ENCODE measurements around the gene BRD3OS. TPM values are rescaled to one million over a fixed set of nuclear protein-coding genes. Genes with fewer than 3 reads are reported as not detected.

Gene BRD3OS
- total and polyA plus RNA-seq, 2 of the 4 experiments (the other 2 are of a cell fraction): 15.8 to 20.7 TPM

DNA sequence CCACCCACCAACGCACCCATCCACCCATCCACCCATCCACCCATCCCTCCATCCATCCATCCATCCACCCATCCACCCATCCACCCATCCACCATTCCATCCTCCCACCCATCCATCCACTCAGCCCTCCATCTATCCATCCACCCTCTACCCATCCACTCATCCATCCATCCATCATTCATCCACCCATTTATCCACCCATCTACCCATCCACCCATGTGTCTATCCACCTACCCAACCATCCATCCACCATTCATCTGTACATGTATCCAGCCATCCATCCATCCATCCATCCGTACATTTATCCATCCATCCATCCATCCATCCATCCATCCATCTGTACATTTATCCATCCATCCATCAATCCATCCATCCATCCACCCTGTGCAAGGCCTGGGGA lies 22.0 kb upstream of the BRD3OS start:
- 50% methylated on average over 1 of the region's 2 CpGs; no CpG with 5 or more reads in 1 of the 2 experiments for WGBS, 2 experiments (ENCODE audit: extremely low coverage in 2 of 2, insufficient read length in 1 of 2)
- Histone ChIP-seq H3K18ac (ENCODE audit: low read depth, low read length) (no peak overlapping the region), H3K79me1 (ENCODE audit: low read depth in 1 of 2, low read length in 2 of 2) (no peaks in the 10 kb centered on the region), H3K9me1 (ENCODE audit: insufficient read depth, low read length) (peaks cover 3% of the 10 kb centered on the region; the same call in 1 of the 2 replicates), H3K9ac (ENCODE audit: low read depth, low read length) (no peak overlapping the region), H4K91ac (ENCODE audit: insufficient read depth, low read depth, low read length) (no peak overlapping the region), H2BK20ac (ENCODE audit: low read depth, low read length) (no peak overlapping the region), H3K9me3 (ENCODE audit: control insufficient read depth, insufficient read depth, low read length) (no peaks in the 10 kb centered on the region), H3K27me3 (ENCODE audit: control insufficient read depth, insufficient read depth, low read length) (peaks cover 2% of the 10 kb centered on the region; the same call in 1 of the 2 replicates), H2AK9ac (replicated peaks; ENCODE audit: low read depth, low read length, poor library complexity) (no peak overlapping the region), H3K56ac (ENCODE audit: extremely low read depth, insufficient read depth, low read length) (no peak overlapping the region), H2BK5ac (ENCODE audit: low read depth, low read length, poor library complexity, severe bottlenecking) (no peak overlapping the region), H2AK5ac (ENCODE audit: low read depth, low read length) (no peak overlapping the region), H3K4ac (ENCODE audit: low read depth, low read length) (no peak overlapping the region), H4K20me1 (ENCODE audit: insufficient read depth, low read length) (no peaks in the 10 kb centered on the region), H2BK15ac (ENCODE audit: low read depth, low read length) (no peak overlapping the region), H4K8ac (ENCODE audit: low read depth in 2 of 2, low read length in 2 of 2) (no peak overlapping the region), H3K14ac (replicated peaks; ENCODE audit: low read depth, low read length) (no peak overlapping the region), H3K4me1 (ENCODE audit: control insufficient read depth, insufficient read depth, low read length) (peaks cover 2% of the 10 kb centered on the region; the same call in 1 of the 2 replicates), H2AFZ (replicated peaks; ENCODE audit: low read length, poor library complexity) (no peak overlapping the region), H3K36me3 (ENCODE audit: control insufficient read depth, insufficient read depth, low read length) (no peaks in the 10 kb centered on the region), H3K23ac (ENCODE audit: low read depth, low read length) (no peak overlapping the region), H3K4me3 (ENCODE audit: insufficient read depth, low read depth, low read length) (no peak overlapping the region), H4K5ac (ENCODE audit: low read depth, low read length) (no peak overlapping the region), H3K4me2 (ENCODE audit: low read depth, low read length) (no peak overlapping the region), H3K27ac (ENCODE audit: insufficient read depth, low read length) (no peak overlapping the region), H2BK120ac (ENCODE audit: low read depth, low read length) (no peak overlapping the region)
- ChIA-PET CTCF (interaction anchor here (1.1 kb wide), 1 partner anchor 10 kb away, joined by 4 read pairs; no protein-coding TSS in a partner anchor), POLR2A (ENCODE audit: unreplicated experiment) (no interaction called here)
- no peak for TF ChIP-seq MXI1 (IDR thresholded peaks at IDR 0.05; ENCODE audit: borderline replicate concordance, low read depth, low read length)
- TF ChIP-seq, protein P1, sequence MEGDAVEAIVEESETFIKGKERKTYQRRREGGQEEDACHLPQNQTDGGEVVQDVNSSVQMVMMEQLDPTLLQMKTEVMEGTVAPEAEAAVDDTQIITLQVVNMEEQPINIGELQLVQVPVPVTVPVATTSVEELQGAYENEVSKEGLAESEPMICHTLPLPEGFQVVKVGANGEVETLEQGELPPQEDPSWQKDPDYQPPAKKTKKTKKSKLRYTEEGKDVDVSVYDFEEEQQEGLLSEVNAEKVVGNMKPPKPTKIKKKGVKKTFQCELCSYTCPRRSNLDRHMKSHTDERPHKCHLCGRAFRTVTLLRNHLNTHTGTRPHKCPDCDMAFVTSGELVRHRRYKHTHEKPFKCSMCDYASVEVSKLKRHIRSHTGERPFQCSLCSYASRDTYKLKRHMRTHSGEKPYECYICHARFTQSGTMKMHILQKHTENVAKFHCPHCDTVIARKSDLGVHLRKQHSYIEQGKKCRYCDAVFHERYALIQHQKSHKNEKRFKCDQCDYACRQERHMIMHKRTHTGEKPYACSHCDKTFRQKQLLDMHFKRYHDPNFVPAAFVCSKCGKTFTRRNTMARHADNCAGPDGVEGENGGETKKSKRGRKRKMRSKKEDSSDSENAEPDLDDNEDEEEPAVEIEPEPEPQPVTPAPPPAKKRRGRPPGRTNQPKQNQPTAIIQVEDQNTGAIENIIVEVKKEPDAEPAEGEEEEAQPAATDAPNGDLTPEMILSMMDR (conservative IDR thresholded peaks at IDR 0.05; ENCODE audit: low read depth, low read length): no peak
- TF ChIP-seq MAZ (IDR thresholded peaks at IDR 0.05; ENCODE audit: borderline replicate concordance, low read depth, low read length): no peak
- TF ChIP-seq FOS (IDR thresholded peaks at IDR 0.05; ENCODE audit: low read depth, low read length): no peak
- no peak for TF ChIP-seq SMC3 (IDR thresholded peaks at IDR 0.05; ENCODE audit: low read depth, low read length)
- TF ChIP-seq RCOR1 (IDR thresholded peaks at IDR 0.05; ENCODE audit: insufficient replicate concordance, low read length): no peak
- TF ChIP-seq, protein P2, sequence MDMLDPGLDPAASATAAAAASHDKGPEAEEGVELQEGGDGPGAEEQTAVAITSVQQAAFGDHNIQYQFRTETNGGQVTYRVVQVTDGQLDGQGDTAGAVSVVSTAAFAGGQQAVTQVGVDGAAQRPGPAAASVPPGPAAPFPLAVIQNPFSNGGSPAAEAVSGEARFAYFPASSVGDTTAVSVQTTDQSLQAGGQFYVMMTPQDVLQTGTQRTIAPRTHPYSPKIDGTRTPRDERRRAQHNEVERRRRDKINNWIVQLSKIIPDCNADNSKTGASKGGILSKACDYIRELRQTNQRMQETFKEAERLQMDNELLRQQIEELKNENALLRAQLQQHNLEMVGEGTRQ (IDR thresholded peaks at IDR 0.05; ENCODE audit: low read depth, low read length): no peak
- no peak for TF ChIP-seq CHD1 (IDR thresholded peaks at IDR 0.05; ENCODE audit: low read depth, low read length)
- no TSS peak for BruUV-seq (replicated peaks)
- dilution Hi-C loops (cut with HindIII; ENCODE audit: low sequenced_read_pairs, unreplicated experiment) (loop anchor here (25.0 kb wide), 1 partner anchor 216 kb away; no protein-coding TSS in a partner anchor), intact Hi-C loops (cut with micrococcal nuclease) (no loop called here), in situ Hi-C loops (cut with MboI; ENCODE audit: low sequenced_read_pairs) (no loop called here)
- DNase-seq (no peak), ATAC-seq (ENCODE audit: low read depth) (no peak)
